Gastroesophageal sphincter (tissue), 3 donors: ENCODE results near the gene DPM3.

Experiments
- CTCF ChIP-seq, 4 experiments: fragments of 200-600 bp in 2 of 4; fragments of 450-650 bp in 2 of 4; sonication (generic) in 1 of 4; IDR thresholded peaks; one replicate each; pipeline ENCODE4 v1.5.1; 2017 to 2019; ENCODE audit warnings: antibody characterized with exemption in 4 of 4, mild to moderate bottlenecking in 2 of 4, moderate library complexity in 2 of 4
- EP300 ChIP-seq: sonication (generic); formaldehyde crosslinking; IDR thresholded peaks from one replicate; pipeline ENCODE4 v1.6.1; 2017; ENCODE audit warnings: antibody characterized with exemption, mild to moderate bottlenecking
- POLR2A ChIP-seq, 2 donors: fragments of 450-650 bp; IDR thresholded peaks; one replicate each; pipeline ENCODE4 v1.6.1; 2017; ENCODE audit warnings: antibody characterized with exemption in 2 of 2, mild to moderate bottlenecking in 2 of 2, moderate library complexity in 1 of 2
- POLR2AphosphoS5 ChIP-seq: sonication (generic); formaldehyde crosslinking; IDR thresholded peaks from one replicate; pipeline ENCODE4 v1.6.1; 2017; ENCODE audit warnings: antibody characterized with exemption

DNA sequence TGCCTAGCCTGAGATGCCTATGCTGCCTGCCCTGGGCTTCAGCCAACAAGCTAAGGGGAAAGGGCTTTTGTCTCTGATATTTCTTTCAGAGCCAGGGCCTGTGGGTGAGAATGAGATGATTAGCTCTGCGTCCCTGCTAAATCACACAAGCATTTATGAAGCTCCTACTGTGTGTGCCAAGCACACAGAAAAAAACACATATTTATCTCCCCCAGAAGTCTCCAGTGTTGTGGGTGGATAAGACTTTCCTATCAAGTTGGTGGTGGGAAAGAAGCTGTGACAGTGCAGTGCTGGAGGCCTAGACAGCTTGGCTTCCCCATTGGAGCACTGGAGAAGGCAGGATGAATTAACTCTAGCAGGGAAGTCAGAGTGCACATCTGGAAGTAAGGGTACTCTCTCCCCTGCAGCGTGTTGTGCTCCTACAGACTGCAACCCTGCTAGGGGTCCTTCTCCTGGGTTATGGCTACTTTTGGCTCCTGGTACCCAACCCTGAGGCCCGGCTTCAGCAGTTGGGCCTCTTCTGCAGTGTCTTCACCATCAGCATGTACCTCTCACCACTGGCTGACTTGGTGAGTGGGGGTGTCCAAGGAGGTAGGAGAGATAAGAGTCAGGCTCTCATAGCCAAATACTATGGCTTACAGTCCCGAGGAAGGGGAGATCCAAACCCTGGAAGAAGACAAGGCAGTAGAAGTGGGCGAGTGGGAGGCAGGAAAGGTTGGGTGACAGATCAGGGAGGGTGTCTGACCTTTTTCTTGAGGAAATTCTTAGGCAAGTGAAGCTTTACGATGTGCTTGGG, 3.0 kb downstream of the DPM3 start:
- no peak for TF ChIP-seq CTCF (IDR thresholded peaks at IDR 0.05)
- TF ChIP-seq POLR2AphosphoS5, result no peak
- TF ChIP-seq POLR2A (IDR thresholded peaks at IDR 0.05), result no peak
- no peak for TF ChIP-seq EP300
